ENCODE measurements around the gene ARF1. TPM values are rescaled to one million over a fixed set of nuclear protein-coding genes. Genes with fewer than 3 reads are reported as not detected.
A peak's percentile ranks its signal among the peaks of the same experiment; 100 is the strongest.

Gene ARF1
- total and polyA plus RNA-seq, 2 experiments from 2014 or later = 250 to 609 TPM

GRCh38 chr1:228082918-228083870 lies 686 bp downstream of the ARF1 start:
- no peaks in the 10 kb centered on the region for H3K27me3 ChIP-seq
- H3K4me1 ChIP-seq (ENCODE audit: insufficient read depth) = peaks cover 45% of the 10 kb centered on the region
- H3K9me2 ChIP-seq (replicated peaks; ENCODE audit: insufficient read depth) = no peaks in the 10 kb centered on the region
- H2AFZ ChIP-seq = no peak overlapping the region
- peaks cover 78% of the 10 kb centered on the region for H3K79me2 ChIP-seq
- peak; percentile 78 for DNase-seq (ENCODE audit: low spot score)
- H3K36me3 ChIP-seq (replicated peaks; ENCODE audit: insufficient read depth, low read depth) = no peaks in the 10 kb centered on the region
- peaks cover 51% of the 10 kb centered on the region for H4K20me1 ChIP-seq (ENCODE audit: insufficient read depth, poor library complexity, severe bottlenecking)
- peak overlapping the region; percentile 98 for H3K4me2 ChIP-seq
- TF ChIP-seq EZH2phosphoT487 (IDR thresholded peaks at IDR 0.05; ENCODE audit: low read depth, severe bottlenecking, unreplicated experiment) = no peak
- TF ChIP-seq EZH2 (IDR thresholded peaks at IDR 0.05; ENCODE audit: borderline replicate concordance) = no peak
- TF ChIP-seq, protein P1, sequence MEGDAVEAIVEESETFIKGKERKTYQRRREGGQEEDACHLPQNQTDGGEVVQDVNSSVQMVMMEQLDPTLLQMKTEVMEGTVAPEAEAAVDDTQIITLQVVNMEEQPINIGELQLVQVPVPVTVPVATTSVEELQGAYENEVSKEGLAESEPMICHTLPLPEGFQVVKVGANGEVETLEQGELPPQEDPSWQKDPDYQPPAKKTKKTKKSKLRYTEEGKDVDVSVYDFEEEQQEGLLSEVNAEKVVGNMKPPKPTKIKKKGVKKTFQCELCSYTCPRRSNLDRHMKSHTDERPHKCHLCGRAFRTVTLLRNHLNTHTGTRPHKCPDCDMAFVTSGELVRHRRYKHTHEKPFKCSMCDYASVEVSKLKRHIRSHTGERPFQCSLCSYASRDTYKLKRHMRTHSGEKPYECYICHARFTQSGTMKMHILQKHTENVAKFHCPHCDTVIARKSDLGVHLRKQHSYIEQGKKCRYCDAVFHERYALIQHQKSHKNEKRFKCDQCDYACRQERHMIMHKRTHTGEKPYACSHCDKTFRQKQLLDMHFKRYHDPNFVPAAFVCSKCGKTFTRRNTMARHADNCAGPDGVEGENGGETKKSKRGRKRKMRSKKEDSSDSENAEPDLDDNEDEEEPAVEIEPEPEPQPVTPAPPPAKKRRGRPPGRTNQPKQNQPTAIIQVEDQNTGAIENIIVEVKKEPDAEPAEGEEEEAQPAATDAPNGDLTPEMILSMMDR (IDR thresholded peaks at IDR 0.05; ENCODE audit: poor library complexity) = no peak
- under 1% methylated on average over 67 of the region's 79 CpGs for WGBS (ENCODE audit: low lambda C conversion rate, missing lambda C conversion rate)
- peak overlapping the region; percentile 84 for H3K4me3 ChIP-seq
- H3K27ac ChIP-seq = peak overlapping the region; percentile 100
- no peaks in the 10 kb centered on the region for H3K9me3 ChIP-seq (ENCODE audit: low read depth)

DNA sequence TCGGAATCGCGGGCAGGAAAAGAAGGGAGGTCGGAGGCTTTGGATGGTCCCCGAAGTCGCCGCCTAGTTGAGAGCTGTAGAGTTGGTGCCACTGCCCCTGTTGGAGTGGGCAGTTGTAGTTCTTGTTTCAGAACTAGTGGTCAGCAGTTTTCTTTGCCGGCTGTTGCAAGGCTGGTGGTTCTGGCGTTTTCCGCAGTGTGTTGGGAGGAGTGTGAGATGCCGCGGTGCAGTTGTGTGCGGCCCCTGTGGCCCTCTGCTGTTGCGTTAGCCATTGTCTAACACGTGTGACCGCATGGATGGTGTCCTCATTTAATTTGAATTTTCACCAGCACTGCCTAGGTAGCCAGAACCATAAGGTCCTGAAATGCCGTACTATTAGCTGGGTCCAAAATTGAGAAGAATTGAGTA lies 1.4 kb downstream of the ARF1 start:
- peaks cover 52% of the 10 kb centered on the region for H3K4me1 ChIP-seq (ENCODE audit: insufficient read depth)
- no peaks in the 10 kb centered on the region for H3K36me3 ChIP-seq (replicated peaks; ENCODE audit: insufficient read depth, low read depth)
- H3K4me2 ChIP-seq = peak overlapping the region; percentile 98
- H4K20me1 ChIP-seq (ENCODE audit: insufficient read depth, poor library complexity, severe bottlenecking) = peaks cover 58% of the 10 kb centered on the region
- under 1% methylated on average over 16 of the region's 17 CpGs for WGBS (ENCODE audit: low lambda C conversion rate, missing lambda C conversion rate)
- no peaks in the 10 kb centered on the region for H3K9me2 ChIP-seq (replicated peaks; ENCODE audit: insufficient read depth)
- H3K4me3 ChIP-seq = peak overlapping the region; percentile 84
- peak overlapping the region; percentile 100 for H3K27ac ChIP-seq
- TF ChIP-seq EZH2 (IDR thresholded peaks at IDR 0.05; ENCODE audit: borderline replicate concordance) = no peak
- TF ChIP-seq EZH2phosphoT487 (IDR thresholded peaks at IDR 0.05; ENCODE audit: low read depth, severe bottlenecking, unreplicated experiment) = no peak
- TF ChIP-seq, protein P1 (IDR thresholded peaks at IDR 0.05; ENCODE audit: poor library complexity) = no peak
- H2AFZ ChIP-seq = no peak overlapping the region
- peak; percentile 40 for DNase-seq (ENCODE audit: low spot score)
- H3K79me2 ChIP-seq = peaks cover 85% of the 10 kb centered on the region
- H3K27me3 ChIP-seq = no peaks in the 10 kb centered on the region
- H3K9me3 ChIP-seq (ENCODE audit: low read depth) = no peaks in the 10 kb centered on the region

- peak overlapping the region; percentile 84 for H3K4me3 ChIP-seq
- H3K9me2 ChIP-seq (replicated peaks; ENCODE audit: insufficient read depth) = no peaks in the 10 kb centered on the region
- DNase-seq (ENCODE audit: low spot score) = peak; percentile 50
- no peaks in the 10 kb centered on the region for H3K36me3 ChIP-seq (replicated peaks; ENCODE audit: insufficient read depth, low read depth)
- peak overlapping the region; percentile 98 for H3K4me2 ChIP-seq
- no peaks in the 10 kb centered on the region for H3K27me3 ChIP-seq
- WGBS (ENCODE audit: low lambda C conversion rate, missing lambda C conversion rate) = 31% methylated on average over 3 of the region's 3 CpGs
- peaks cover 62% of the 10 kb centered on the region for H4K20me1 ChIP-seq (ENCODE audit: insufficient read depth, poor library complexity, severe bottlenecking)
- peaks cover 89% of the 10 kb centered on the region for H3K79me2 ChIP-seq
- no peak overlapping the region for H2AFZ ChIP-seq
- H3K27ac ChIP-seq = peak overlapping the region; percentile 100
- TF ChIP-seq EZH2phosphoT487 (IDR thresholded peaks at IDR 0.05; ENCODE audit: low read depth, severe bottlenecking, unreplicated experiment) (no peak), EZH2 (IDR thresholded peaks at IDR 0.05; ENCODE audit: borderline replicate concordance) (no peak)
- TF ChIP-seq, protein P1 (IDR thresholded peaks at IDR 0.05; ENCODE audit: poor library complexity) = no peak
- peaks cover 54% of the 10 kb centered on the region for H3K4me1 ChIP-seq (ENCODE audit: insufficient read depth)
- H3K9me3 ChIP-seq (ENCODE audit: low read depth) = no peaks in the 10 kb centered on the region
Measured at GRCh38 chr1:228084325-228084724, 1.8 kb downstream of the ARF1 start.
